Endometrium (tissue), 2 donors: ENCODE results near the gene DGUOK.

Experiments
- FAIRE-seq: peaks from 2 replicates; lab custom pipeline; 2012; peaks lifted over from hg19 to GRCh38; lab: Jason Lieb, UNC
- donor health status: control.
- donor health status: control.

DGUOK gene

GRCh38 chr2:73947412-73948018 lies 20.8 kb downstream of the DGUOK start:
- no peak for FAIRE-seq

GRCh38 chr2:73949802-73950201 lies 23.1 kb downstream of the DGUOK start:
- FAIRE-seq = no peak

- FAIRE-seq = no peak
Measured at GRCh38 chr2:73952499-73953446, 26.1 kb downstream of the DGUOK start.

GRCh38 chr2:73956218-73956865 lies 29.7 kb downstream of the DGUOK start:
- no peak for FAIRE-seq

- FAIRE-seq = no peak
Measured at GRCh38 chr2:73961274-73961673, 34.6 kb downstream of the DGUOK start.

GRCh38 chr2:73961823-73962615 lies 35.3 kb downstream of the DGUOK start:
- FAIRE-seq = no peak

- FAIRE-seq = no peak
Measured at GRCh38 chr2:73962798-73963197, 36.1 kb downstream of the DGUOK start.

- FAIRE-seq = no peak
Measured at GRCh38 chr2:73963385-73964120, 36.9 kb downstream of the DGUOK start.

- FAIRE-seq = no peak
Measured at GRCh38 chr2:73964223-73964622, 37.5 kb downstream of the DGUOK start.

GRCh38 chr2:73965053-73965452 lies 38.4 kb downstream of the DGUOK start:
- FAIRE-seq = no peak

GRCh38 chr2:73968357-73968937 lies 41.8 kb downstream of the DGUOK start:
- FAIRE-seq = no peak

- FAIRE-seq = no peak
Measured at GRCh38 chr2:73969356-73969755, 42.7 kb downstream of the DGUOK start.

- no peak for FAIRE-seq
Measured at GRCh38 chr2:73970141-73970803, 43.6 kb downstream of the DGUOK start.

GRCh38 chr2:73970850-73971471 lies 44.3 kb downstream of the DGUOK start:
- no peak for FAIRE-seq

GRCh38 chr2:73971722-73972121 lies 45.0 kb downstream of the DGUOK start:
- no peak for FAIRE-seq

GRCh38 chr2:73972846-73973245 lies 46.2 kb downstream of the DGUOK start:
- no peak for FAIRE-seq

- no peak for FAIRE-seq
Measured at GRCh38 chr2:73975731-73976130, 49.1 kb downstream of the DGUOK start.

- FAIRE-seq = no peak
Measured at GRCh38 chr2:73976803-73977202, 50.1 kb downstream of the DGUOK start.

GRCh38 chr2:73977466-73977865 lies 50.8 kb downstream of the DGUOK start:
- no peak for FAIRE-seq

- FAIRE-seq = no peak
Measured at GRCh38 chr2:73979021-73979420, 52.3 kb downstream of the DGUOK start.
